ENCODE results near the gene HYCC2. TPM values are rescaled to one million over a fixed set of nuclear protein-coding genes. Genes with fewer than 3 reads are reported as not detected.

The HYCC2 gene
- total RNA-seq, 3 donors from 2014 or later = 16.4 to 38.7 (median 24.1) TPM

DNA sequence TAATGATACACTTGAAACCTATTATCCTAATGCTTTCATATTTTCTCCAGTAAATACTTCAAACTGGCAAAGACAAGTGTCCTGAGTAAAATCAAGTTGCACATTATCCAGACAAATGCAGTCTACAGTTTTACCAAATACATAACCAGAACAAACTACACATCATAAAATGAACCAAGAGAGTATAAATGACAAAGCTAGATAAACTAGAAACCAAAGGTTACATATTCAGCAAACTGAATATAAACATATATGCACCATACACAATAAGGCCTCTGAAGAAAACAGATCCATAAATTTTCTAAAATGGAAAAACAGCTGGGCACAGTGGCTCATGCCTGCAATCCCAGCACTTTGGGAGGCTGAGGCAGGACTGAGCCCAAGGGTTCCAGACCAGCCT is 47.0 kb downstream of the HYCC2 start:
- no peak overlapping the region for H3K4me3 ChIP-seq

DNA sequence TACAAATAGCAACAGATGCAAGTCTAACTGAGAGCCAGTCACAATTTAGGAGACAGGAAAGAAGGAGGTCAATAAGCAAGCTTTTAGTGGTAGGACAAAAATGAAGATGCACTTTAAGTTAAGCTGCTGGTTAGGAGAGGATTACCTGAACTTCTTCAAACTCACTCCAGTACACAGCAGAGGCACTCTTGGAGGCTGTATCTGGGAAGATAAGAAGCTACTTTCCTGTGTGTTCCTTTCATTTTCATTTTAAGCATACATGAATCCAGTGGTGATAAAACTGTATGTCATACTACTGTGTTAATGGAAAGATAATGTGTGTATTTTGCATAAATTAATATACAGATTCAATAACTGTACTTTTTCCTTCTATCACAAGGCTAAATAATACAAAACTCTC is 49.6 kb downstream of the HYCC2 start:
- no peak overlapping the region for H3K4me3 ChIP-seq
- no peaks in the 10 kb centered on the region for H3K9me3 ChIP-seq
- no peaks in the 10 kb centered on the region for H3K27me3 ChIP-seq
- intact Hi-C loops (cut with DNase I; ENCODE audit: low total_unique reads) = no loop called here
- TF ChIP-seq, protein P1, sequence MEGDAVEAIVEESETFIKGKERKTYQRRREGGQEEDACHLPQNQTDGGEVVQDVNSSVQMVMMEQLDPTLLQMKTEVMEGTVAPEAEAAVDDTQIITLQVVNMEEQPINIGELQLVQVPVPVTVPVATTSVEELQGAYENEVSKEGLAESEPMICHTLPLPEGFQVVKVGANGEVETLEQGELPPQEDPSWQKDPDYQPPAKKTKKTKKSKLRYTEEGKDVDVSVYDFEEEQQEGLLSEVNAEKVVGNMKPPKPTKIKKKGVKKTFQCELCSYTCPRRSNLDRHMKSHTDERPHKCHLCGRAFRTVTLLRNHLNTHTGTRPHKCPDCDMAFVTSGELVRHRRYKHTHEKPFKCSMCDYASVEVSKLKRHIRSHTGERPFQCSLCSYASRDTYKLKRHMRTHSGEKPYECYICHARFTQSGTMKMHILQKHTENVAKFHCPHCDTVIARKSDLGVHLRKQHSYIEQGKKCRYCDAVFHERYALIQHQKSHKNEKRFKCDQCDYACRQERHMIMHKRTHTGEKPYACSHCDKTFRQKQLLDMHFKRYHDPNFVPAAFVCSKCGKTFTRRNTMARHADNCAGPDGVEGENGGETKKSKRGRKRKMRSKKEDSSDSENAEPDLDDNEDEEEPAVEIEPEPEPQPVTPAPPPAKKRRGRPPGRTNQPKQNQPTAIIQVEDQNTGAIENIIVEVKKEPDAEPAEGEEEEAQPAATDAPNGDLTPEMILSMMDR (IDR thresholded peaks at IDR 0.05) = no peak
- no peak for TF ChIP-seq POLR2A (IDR thresholded peaks at IDR 0.05)
- DNase-seq (ENCODE audit: low spot score in 2 of 2) = no peak
- no peaks in the 10 kb centered on the region for H3K4me1 ChIP-seq
- H3K27ac ChIP-seq = no peak overlapping the region
- H3K36me3 ChIP-seq = no peaks in the 10 kb centered on the region

More for the DNA sequence above, 47.0 kb downstream of the HYCC2 start:
- TF ChIP-seq, protein P1 (IDR thresholded peaks at IDR 0.05) = no peak
- TF ChIP-seq POLR2A (IDR thresholded peaks at IDR 0.05) (no peak), POLR2AphosphoS5 (IDR thresholded peaks at IDR 0.05) (no peak)
- DNase-seq (ENCODE audit: low spot score in 2 of 2) = no peak
- Histone ChIP-seq H3K4me1 (no peaks in the 10 kb centered on the region), H3K9me3 (no peaks in the 10 kb centered on the region), H3K27me3 (no peaks in the 10 kb centered on the region), H3K36me3 (no peaks in the 10 kb centered on the region), H3K27ac (no peak overlapping the region)
- intact Hi-C loops (cut with DNase I; ENCODE audit: low total_unique reads) = no loop called here

Other genes starting within 250 kb of the HYCC2 start
- gene CLK1, start 207.0 kb downstream of the HYCC2 start, total RNA-seq = 100 to 1,000 TPM; 124 to 350 (median 237) TPM
- gene PPIL3, start 182.6 kb downstream of the HYCC2 start, total RNA-seq = 10 to 100 TPM; 16.4 to 42.4 (median 27.0) TPM
- 10 to 100 TPM; 20.3 to 34.0 (median 26.5) TPM for gene NIF3L1, start 182.3 kb downstream of the HYCC2 start, total RNA-seq
- gene ORC2, start 108.0 kb downstream of the HYCC2 start, total RNA-seq = 10 to 100 TPM; 11.8 to 33.1 (median 23.3) TPM
- 10 to 100 TPM; 40.8 to 51.5 (median 41.4) TPM for gene NDUFB3, start 330 bp upstream of the HYCC2 start, total RNA-seq
- gene CFLAR, start 44.5 kb upstream of the HYCC2 start, total RNA-seq = 100 to 1,000 TPM; 180 to 322 (median 207) TPM
- 10 to 100 TPM in 1 of 3 donors, 1 to 10 TPM in 2; 5.7 to 13.1 (median 9.6) TPM for gene CASP10, start 111.5 kb upstream of the HYCC2 start, total RNA-seq
- 10 to 100 TPM; 18.2 to 28.8 (median 21.3) TPM for gene CASP8, start 188.9 kb upstream of the HYCC2 start, total RNA-seq

All from breast epithelium (tissue), 4 donors.